OCI-LY7 (cell line): ENCODE measurements around the gene TRAPPC10. TPM values are rescaled to one million over a fixed set of nuclear protein-coding genes. Genes with fewer than 3 reads are reported as not detected.

Source experiments
- BruUV-seq: library from RNA; stranded (reverse); fragments of 400-500 nt; replicated peaks from 2 replicates; lab custom pipeline; 2021; lab: Mats Ljungman, UMichigan
- CTCF ChIA-PET: fragments of 300-600 bp; sonication (Branson Sonifier 250); formaldehyde crosslinking; loops from one replicate; lab custom pipeline; 2022; ENCODE audit warnings: antibody characterized with exemption; ENCODE audit not compliant: unreplicated experiment; lab: Charles Lee
- POLR2A ChIA-PET: fragments of 300-600 bp; sonication (Branson Sonifier 250); formaldehyde crosslinking; loops from one replicate; lab custom pipeline; 2022; ENCODE audit warnings: antibody characterized with exemption; lab: Charles Lee
- DNase-seq: peaks from one replicate; pipeline ENCODE4 v3.0.0-alpha.2; 2015; ENCODE audit warnings: low spot score
- H2AFZ ChIP-seq: fragments of 200-600 bp; sonication (generic), shearing (Covaris generic); 2 replicates; pipeline ENCODE4 v1.6.1; 2014; ENCODE audit warnings: mild to moderate bottlenecking, antibody characterized with exemption, low read length, moderate library complexity
- H3K27ac ChIP-seq: fragments of 200-600 bp; sonication (generic); 2 replicates; pipeline ENCODE4 v1.5.1; 2014; ENCODE audit warnings: mixed run types, low read depth, mild to moderate bottlenecking, moderate library complexity, low read length, inconsistent platforms; ENCODE audit not compliant: poor library complexity, severe bottlenecking
- H3K36me3 ChIP-seq: fragments of 200-600 bp; sonication (generic); 2 replicates; pipeline ENCODE4 v1.6.1; 2014; ENCODE audit warnings: mild to moderate bottlenecking, antibody characterized with exemption, low read length, moderate library complexity, mixed read lengths; ENCODE audit not compliant: insufficient read depth
- H3K4me1 ChIP-seq: fragments of 200-600 bp; sonication (generic); 2 replicates; pipeline ENCODE4 v1.5.1; 2014; ENCODE audit warnings: mild to moderate bottlenecking, low read length; ENCODE audit not compliant: insufficient read depth, poor library complexity, severe bottlenecking
- H3K4me2 ChIP-seq: fragments of 200-600 bp; sonication (generic); 2 replicates; pipeline ENCODE4 v1.6.1; 2014; ENCODE audit warnings: mild to moderate bottlenecking, low read length
- H3K4me3 ChIP-seq: fragments of 200-600 bp; sonication (generic); 2 replicates; pipeline ENCODE4 v1.5.1; 2014; ENCODE audit warnings: mild to moderate bottlenecking, low read depth, low read length; ENCODE audit not compliant: poor library complexity, severe bottlenecking
- H3K79me2 ChIP-seq: fragments of 200-600 bp; sonication (generic); 2 replicates; pipeline ENCODE4 v1.6.1; 2016; ENCODE audit warnings: low read depth, mild to moderate bottlenecking, low read length, moderate library complexity, mixed read lengths; ENCODE audit not compliant: insufficient read depth
- H3K9me2 ChIP-seq: fragments of 200-600 bp; sonication (generic); 2 replicates; pipeline ENCODE4 v1.6.1; 2016; ENCODE audit warnings: mild to moderate bottlenecking, low read length, mixed read lengths; ENCODE audit not compliant: insufficient read depth
- H3K9me3 ChIP-seq: fragments of 200-600 bp; sonication (generic); 2 replicates; pipeline ENCODE4 v1.6.1; 2014; ENCODE audit warnings: mild to moderate bottlenecking, mixed run types, low read length, mixed read lengths
- H4K20me1 ChIP-seq: fragments of 200-600 bp; sonication (generic); 2 replicates; pipeline ENCODE4 v1.6.1; 2014; ENCODE audit warnings: mild to moderate bottlenecking, antibody characterized with exemption, low read length, moderate library complexity, mixed read lengths; ENCODE audit not compliant: insufficient read depth
- EZH2phosphoT487 ChIP-seq: fragments of 200-600 bp; sonication (generic); IDR thresholded peaks from 2 replicates; pipeline ENCODE4 v1.6.1; 2018; ENCODE audit warnings: low read depth, borderline replicate concordance, mild to moderate bottlenecking, mixed run types, antibody characterized with exemption, low read length, moderate library complexity, mixed read lengths
- intact Hi-C: fragments of 100-400 bp; cut with micrococcal nuclease; formaldehyde crosslinking; loops from one replicate; pipeline ENCODE4 v1.10.0; 2022; ENCODE audit not compliant: unreplicated experiment
- total RNA-seq, 2 experiments: library from RNA; depleted of rRNA in 1 of 2; stranded (reverse); fragments of >200 nt in 1 of 2; shearing (Covaris generic) in 1 of 2; gene quantifications; 2 replicates each; pipeline ENCODE4 v1.2.3, GENCODE V29; 2014 to 2022
- TF ChIP-seq, protein P1 (sequence below): fragments of 200-600 bp; sonication (generic); conservative IDR thresholded peaks from 2 replicates; pipeline ENCODE4 v1.5.1; 2014; ENCODE audit warnings: mild to moderate bottlenecking, antibody characterized with exemption, low read length, moderate library complexity, mixed read lengths

TRAPPC10 gene
- total RNA-seq, 2 experiments from 2014 or later = 37.4 to 54.7 TPM

DNA sequence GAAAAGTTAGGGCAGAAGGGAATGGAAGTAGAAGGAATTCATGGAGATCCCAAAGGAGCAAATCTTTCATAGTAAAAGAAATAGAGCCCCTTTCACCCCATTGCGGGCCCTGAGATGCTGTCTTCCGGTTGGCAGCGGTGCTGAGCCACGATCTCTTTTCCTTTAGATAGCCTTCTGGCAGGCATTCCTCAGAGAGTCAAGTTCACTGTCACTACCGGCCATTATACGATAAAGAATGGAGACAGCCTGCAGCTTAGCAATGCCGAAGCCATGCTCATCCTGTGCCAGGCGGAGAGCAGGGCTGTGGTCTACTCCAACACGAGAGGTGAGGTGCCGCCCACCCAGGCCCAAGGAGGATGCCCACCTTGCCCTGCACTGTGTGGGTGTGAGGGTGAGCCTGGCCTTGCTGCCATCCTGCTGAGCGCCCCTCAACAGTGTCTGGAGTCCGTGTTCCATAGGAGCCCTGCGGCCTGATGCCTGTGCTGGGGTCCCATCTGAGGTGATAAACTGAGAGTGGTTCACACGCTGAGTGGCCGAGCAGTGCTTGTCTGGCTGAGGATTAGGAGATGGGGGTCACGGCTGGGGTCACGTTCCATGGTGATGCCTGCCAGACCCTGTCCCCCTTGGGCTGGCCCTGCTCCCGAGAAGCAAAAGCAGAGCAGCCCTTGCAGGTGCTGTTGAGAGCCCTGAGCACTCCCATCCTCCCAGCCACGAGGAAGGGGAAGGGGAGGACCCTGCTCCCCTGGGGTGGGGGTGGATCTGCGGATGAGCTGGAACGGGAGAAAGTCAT, 74.7 kb downstream of the TRAPPC10 start:
- no peaks in the 10 kb centered on the region for H3K9me2 ChIP-seq
- H3K79me2 ChIP-seq = no peaks in the 10 kb centered on the region
- intact Hi-C loops = no loop called here
- POLR2A ChIA-PET = no interaction called here
- BruUV-seq = no TSS peak
- no peaks in the 10 kb centered on the region for H4K20me1 ChIP-seq
- H3K4me2 ChIP-seq = no peak overlapping the region
- TF ChIP-seq, protein P1, sequence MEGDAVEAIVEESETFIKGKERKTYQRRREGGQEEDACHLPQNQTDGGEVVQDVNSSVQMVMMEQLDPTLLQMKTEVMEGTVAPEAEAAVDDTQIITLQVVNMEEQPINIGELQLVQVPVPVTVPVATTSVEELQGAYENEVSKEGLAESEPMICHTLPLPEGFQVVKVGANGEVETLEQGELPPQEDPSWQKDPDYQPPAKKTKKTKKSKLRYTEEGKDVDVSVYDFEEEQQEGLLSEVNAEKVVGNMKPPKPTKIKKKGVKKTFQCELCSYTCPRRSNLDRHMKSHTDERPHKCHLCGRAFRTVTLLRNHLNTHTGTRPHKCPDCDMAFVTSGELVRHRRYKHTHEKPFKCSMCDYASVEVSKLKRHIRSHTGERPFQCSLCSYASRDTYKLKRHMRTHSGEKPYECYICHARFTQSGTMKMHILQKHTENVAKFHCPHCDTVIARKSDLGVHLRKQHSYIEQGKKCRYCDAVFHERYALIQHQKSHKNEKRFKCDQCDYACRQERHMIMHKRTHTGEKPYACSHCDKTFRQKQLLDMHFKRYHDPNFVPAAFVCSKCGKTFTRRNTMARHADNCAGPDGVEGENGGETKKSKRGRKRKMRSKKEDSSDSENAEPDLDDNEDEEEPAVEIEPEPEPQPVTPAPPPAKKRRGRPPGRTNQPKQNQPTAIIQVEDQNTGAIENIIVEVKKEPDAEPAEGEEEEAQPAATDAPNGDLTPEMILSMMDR = no peak
- TF ChIP-seq EZH2phosphoT487 = no peak
- no peaks in the 10 kb centered on the region for H3K9me3 ChIP-seq
- CTCF ChIA-PET = no interaction called here
- H3K27ac ChIP-seq = no peak overlapping the region
- no peak for DNase-seq
- H3K4me3 ChIP-seq = no peak overlapping the region
- no peak overlapping the region for H2AFZ ChIP-seq
- peaks cover 18% of the 10 kb centered on the region for H3K4me1 ChIP-seq
- H3K36me3 ChIP-seq = peaks cover 82% of the 10 kb centered on the region

DNA sequence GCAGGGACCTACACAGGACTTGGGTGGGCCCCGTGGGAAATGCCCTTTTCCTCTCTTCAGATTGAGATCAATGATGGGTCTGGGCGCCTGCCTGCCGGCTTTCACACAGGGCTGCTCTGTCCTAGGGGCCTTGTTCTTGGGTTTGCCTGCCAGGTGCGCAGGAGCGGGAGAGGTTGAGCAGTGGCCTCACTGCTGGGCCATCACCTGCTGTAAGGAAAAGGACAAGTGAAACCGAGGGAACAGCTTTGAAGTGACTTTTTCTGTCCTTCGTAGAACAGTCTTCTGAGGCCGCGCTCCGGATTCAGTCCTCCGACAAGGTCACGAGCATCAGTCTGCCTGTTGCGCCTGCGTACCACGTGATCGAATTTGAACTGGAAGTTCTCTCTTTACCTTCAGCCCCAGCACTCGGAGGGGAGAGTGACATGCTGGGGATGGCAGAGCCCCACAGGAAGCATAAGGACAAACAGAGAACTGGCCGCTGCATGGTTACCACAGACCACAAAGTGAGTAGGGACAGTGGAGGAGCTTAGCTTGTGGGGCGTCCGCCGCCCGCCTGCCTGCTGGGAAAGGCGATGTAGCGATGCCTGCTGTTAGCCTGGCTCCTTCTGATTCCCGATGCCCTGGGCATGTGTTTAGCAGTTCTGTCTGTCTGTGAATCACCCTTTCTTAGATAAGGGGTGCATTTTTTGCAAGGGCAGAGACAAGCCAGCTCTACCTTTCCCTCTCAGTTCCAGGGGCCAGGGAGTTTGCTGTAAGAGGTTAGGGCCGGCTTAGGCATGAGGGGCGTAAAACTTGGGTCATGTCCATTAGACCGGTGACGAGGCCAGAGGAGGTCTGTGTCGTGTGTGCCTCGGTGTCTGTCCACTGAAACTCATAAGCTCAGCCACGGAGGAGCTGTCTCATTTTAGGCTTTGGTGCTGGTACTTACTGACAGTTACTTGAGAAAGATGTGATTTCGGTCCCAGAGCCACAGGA, 75.6 kb downstream of the TRAPPC10 start:
- BruUV-seq = no TSS peak
- H3K27ac ChIP-seq = no peak overlapping the region
- TF ChIP-seq, protein P1 = no peak
- no peak for TF ChIP-seq EZH2phosphoT487
- no peak overlapping the region for H2AFZ ChIP-seq
- H4K20me1 ChIP-seq = no peaks in the 10 kb centered on the region
- intact Hi-C loops = no loop called here
- CTCF ChIA-PET = no interaction called here
- H3K9me3 ChIP-seq = no peaks in the 10 kb centered on the region
- no peak for DNase-seq
- H3K79me2 ChIP-seq = no peaks in the 10 kb centered on the region
- H3K4me2 ChIP-seq = no peak overlapping the region
- H3K9me2 ChIP-seq = no peaks in the 10 kb centered on the region
- POLR2A ChIA-PET = no interaction called here
- peaks cover 81% of the 10 kb centered on the region for H3K36me3 ChIP-seq
- H3K4me3 ChIP-seq = no peak overlapping the region
- peaks cover 22% of the 10 kb centered on the region for H3K4me1 ChIP-seq
